GM18868 (cell line): ENCODE results near the gene CCN2.
A peak's percentile ranks its signal among the peaks of the same experiment; 100 is the strongest.
"Not testable (repeated sequence)": the region's sequence is repeated elsewhere in the genome, so short reads cannot be mapped to it uniquely, and the experiment has no call there.

Experiments used
- ATAC-seq: cut with Tn5 transposase; IDR thresholded peaks from one replicate; pipeline ENCODE4 v1.9.1; 2021; ENCODE audit warnings: mild to moderate bottlenecking, moderate library complexity; ENCODE audit not compliant: unreplicated experiment

Gene CCN2

GRCh38 chr6:131911951-131912350, 39.2 kb downstream of the CCN2 start:
- ATAC-seq: no peak

- no peak for ATAC-seq
Measured at GRCh38 chr6:131910956-131911355, 40.2 kb downstream of the CCN2 start.

- ATAC-seq: peak; percentile 16
Measured at GRCh38 chr6:131910219-131910589, 41.0 kb downstream of the CCN2 start.

- ATAC-seq: peak; percentile 99
Measured at GRCh38 chr6:131909408-131910218, 41.6 kb downstream of the CCN2 start.

DNA sequence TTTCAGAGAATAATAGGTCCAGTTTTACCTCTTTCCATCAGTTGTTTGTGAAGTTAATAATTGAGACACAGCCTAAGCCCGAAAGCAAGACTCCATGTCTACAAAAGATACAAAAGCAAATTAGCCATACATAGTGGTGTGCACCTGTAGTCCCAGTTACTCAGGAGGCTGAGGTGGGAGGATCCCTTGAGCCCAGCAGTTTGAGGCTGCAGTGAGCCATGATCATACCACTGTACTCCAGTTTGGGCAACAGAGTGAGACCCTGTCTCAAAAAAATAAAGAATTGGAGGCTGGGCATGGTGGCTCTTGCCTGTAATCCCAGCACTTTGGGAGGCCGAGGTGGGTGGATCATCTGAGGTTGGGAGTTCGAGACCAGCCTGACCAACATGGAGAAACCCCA, 42.4 kb downstream of the CCN2 start:
- ATAC-seq: not testable (repeated sequence)

- not testable (repeated sequence) for ATAC-seq
Measured at GRCh38 chr6:131903734-131904133, 47.4 kb downstream of the CCN2 start.

- not testable (repeated sequence) for ATAC-seq
Measured at GRCh38 chr6:131901326-131901873, 49.8 kb downstream of the CCN2 start.

DNA sequence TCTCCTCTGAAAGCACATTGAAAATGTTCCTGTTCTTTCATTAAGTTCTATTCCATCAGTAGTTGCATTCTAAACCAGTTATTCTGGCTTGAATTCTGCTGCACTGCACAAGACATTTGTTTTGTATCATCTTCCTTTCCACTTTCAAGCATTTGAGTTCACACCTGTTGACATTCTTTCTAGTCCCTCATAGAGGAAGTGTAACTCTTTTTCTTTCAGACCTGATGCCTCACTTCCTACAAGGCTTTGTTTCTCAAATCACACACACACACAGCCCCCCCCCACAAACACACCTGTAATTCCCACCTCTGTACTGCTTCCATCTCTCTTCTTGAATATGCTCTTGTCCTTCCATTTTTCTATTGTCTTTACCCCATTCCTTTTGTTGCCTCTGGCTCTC, 50.9 kb downstream of the CCN2 start:
- ATAC-seq: no peak

- ATAC-seq: no peak
Measured at GRCh38 chr6:131898718-131899117, 52.5 kb downstream of the CCN2 start.
